MM.1S (cell line): ENCODE results near the gene TULP4.

Source experiments
- DNase-seq: peaks from one replicate; pipeline ENCODE4 v3.0.0-alpha.2; 2015
- H2AFZ ChIP-seq: fragments of 300-600 bp; sonication (generic); 2 replicates; pipeline ENCODE4 v1.6.0; 2016; ENCODE audit warnings: antibody characterized with exemption, low read length
- H3F3A ChIP-seq: fragments of 300-600 bp; sonication (generic); 2 replicates; pipeline ENCODE4 v1.6.1; 2016; ENCODE audit warnings: mild to moderate bottlenecking, antibody characterized with exemption, low read length, moderate library complexity, mixed read lengths; ENCODE audit not compliant: insufficient read depth
- H3K27ac ChIP-seq: fragments of 300-600 bp; sonication (generic); 2 replicates; pipeline ENCODE4 v1.5.1; 2016; ENCODE audit warnings: mild to moderate bottlenecking, low read length
- H3K27me3 ChIP-seq: fragments of 300-600 bp; sonication (generic); replicated peaks from 2 replicates; pipeline ENCODE4 v1.6.0; 2016; ENCODE audit warnings: low read length; ENCODE audit not compliant: insufficient read depth
- H3K36me3 ChIP-seq: fragments of 300-600 bp; sonication (generic); replicated peaks from 2 replicates; pipeline ENCODE4 v1.6.1; 2016; ENCODE audit warnings: mild to moderate bottlenecking, low read length, mixed read lengths; ENCODE audit not compliant: insufficient read depth
- H3K4me1 ChIP-seq: fragments of 300-600 bp; sonication (generic); 2 replicates; pipeline ENCODE4 v1.6.1; 2016; ENCODE audit warnings: low read length, mixed read lengths
- H3K4me2 ChIP-seq: fragments of 300-600 bp; sonication (generic); 2 replicates; pipeline ENCODE4 v1.6.0; 2016; ENCODE audit warnings: low read depth, low read length
- H3K4me3 ChIP-seq: fragments of 300-600 bp; sonication (generic); 2 replicates; pipeline ENCODE4 v1.5.1; 2016; ENCODE audit warnings: low read length, mixed read lengths
- H3K79me2 ChIP-seq: fragments of 300-600 bp; sonication (generic); 2 replicates; pipeline ENCODE4 v1.6.1; 2016; ENCODE audit warnings: mixed run types, low read length, mixed read lengths
- H3K9ac ChIP-seq: fragments of 300-600 bp; sonication (generic); 2 replicates; pipeline ENCODE4 v1.6.1; 2016; ENCODE audit warnings: low read length, mixed read lengths
- H3K9me2 ChIP-seq: fragments of 300-600 bp; sonication (generic); replicated peaks from 2 replicates; pipeline ENCODE4 v1.6.1; 2016; ENCODE audit warnings: mild to moderate bottlenecking, low read length, mixed read lengths; ENCODE audit not compliant: insufficient read depth
- H3K9me3 ChIP-seq: fragments of 300-600 bp; sonication (generic); replicated peaks from 2 replicates; pipeline ENCODE4 v1.6.1; 2016; ENCODE audit warnings: mild to moderate bottlenecking, low read length, mixed read lengths; ENCODE audit not compliant: insufficient read depth
- H4K20me1 ChIP-seq: fragments of 300-600 bp; sonication (generic); 2 replicates; pipeline ENCODE4 v1.6.1; 2016; ENCODE audit warnings: mild to moderate bottlenecking, low read length, moderate library complexity, mixed read lengths; ENCODE audit not compliant: insufficient read depth
- CTCF ChIP-seq: fragments of 300-600 bp; sonication (generic); IDR thresholded peaks from 2 replicates; pipeline ENCODE4 v1.5.1; 2016; ENCODE audit warnings: antibody characterized with exemption, low read length, mixed read lengths
- EZH2 ChIP-seq: fragments of 300-600 bp; sonication (generic); optimal IDR thresholded peaks from 2 replicates; pipeline ENCODE3; 2017; ENCODE audit warnings: low read depth, mild to moderate bottlenecking, antibody characterized with exemption, low read length, mixed read lengths
- EZH2phosphoT487 ChIP-seq: fragments of 300-600 bp; sonication (generic); IDR thresholded peaks from 2 replicates; pipeline ENCODE4 v1.6.1; 2018; ENCODE audit warnings: antibody characterized with exemption, low read length

TULP4 gene

GRCh38 chr6:158321960-158322359 lies 9.7 kb downstream of the TULP4 start:
- Histone ChIP-seq H3F3A (no peaks in the 10 kb centered on the region), H3K4me3 (no peak overlapping the region), H3K27me3 (no peaks in the 10 kb centered on the region), H4K20me1 (no peaks in the 10 kb centered on the region), H3K27ac (no peak overlapping the region), H3K9me3 (no peaks in the 10 kb centered on the region), H3K4me2 (no peak overlapping the region), H3K9me2 (no peaks in the 10 kb centered on the region), H3K36me3 (no peaks in the 10 kb centered on the region), H3K4me1 (0 out of 2 replicates have a peak, but pooled peaks cover 3% of the 10 kb centered on the region), H2AFZ (no peak overlapping the region), H3K9ac (no peak overlapping the region), H3K79me2 (no peaks in the 10 kb centered on the region)
- TF ChIP-seq EZH2 = no peak
- no peak for TF ChIP-seq EZH2phosphoT487
- TF ChIP-seq CTCF = no peak
- DNase-seq = no peak

GRCh38 chr6:158322400-158322723 lies 10.1 kb downstream of the TULP4 start:
- H3K36me3 ChIP-seq = no peaks in the 10 kb centered on the region
- H3K27me3 ChIP-seq = no peaks in the 10 kb centered on the region
- DNase-seq = no peak
- H3K4me1 ChIP-seq = 0 out of 2 replicates have a peak, but pooled peaks cover 3% of the 10 kb centered on the region
- H3K4me2 ChIP-seq = no peak overlapping the region
- no peak overlapping the region for H2AFZ ChIP-seq
- no peaks in the 10 kb centered on the region for H4K20me1 ChIP-seq
- no peaks in the 10 kb centered on the region for H3K9me2 ChIP-seq
- no peaks in the 10 kb centered on the region for H3K9me3 ChIP-seq
- no peak overlapping the region for H3K4me3 ChIP-seq
- H3K27ac ChIP-seq = no peak overlapping the region
- no peaks in the 10 kb centered on the region for H3F3A ChIP-seq
- no peak overlapping the region for H3K9ac ChIP-seq
- TF ChIP-seq EZH2phosphoT487 = no peak
- TF ChIP-seq CTCF = no peak
- TF ChIP-seq EZH2 = no peak
- no peaks in the 10 kb centered on the region for H3K79me2 ChIP-seq

- no peaks in the 10 kb centered on the region for H3K9me2 ChIP-seq
- no peaks in the 10 kb centered on the region for H3K36me3 ChIP-seq
- no peaks in the 10 kb centered on the region for H4K20me1 ChIP-seq
- no peak for TF ChIP-seq EZH2phosphoT487
- TF ChIP-seq EZH2 = no peak
- TF ChIP-seq CTCF = no peak
- no peaks in the 10 kb centered on the region for H3K27me3 ChIP-seq
- no peak overlapping the region for H3K4me2 ChIP-seq
- H3K9me3 ChIP-seq = no peaks in the 10 kb centered on the region
- H3K4me1 ChIP-seq = 0 out of 2 replicates have a peak, but pooled peaks cover 3% of the 10 kb centered on the region
- no peaks in the 10 kb centered on the region for H3K79me2 ChIP-seq
- DNase-seq = no peak
- no peak overlapping the region for H3K27ac ChIP-seq
- no peak overlapping the region for H3K9ac ChIP-seq
- no peak overlapping the region for H3K4me3 ChIP-seq
- no peaks in the 10 kb centered on the region for H3F3A ChIP-seq
- H2AFZ ChIP-seq = no peak overlapping the region
Observed at GRCh38 chr6:158322724-158323560, 10.7 kb downstream of the TULP4 start.
